Measurements from ENCODE around the gene HLA-DPA1. TPM values are rescaled to one million over a fixed set of nuclear protein-coding genes. Genes with fewer than 3 reads are reported as not detected.

Gene HLA-DPA1
- total RNA-seq, 6 experiments from 2014 or later, result 0.94 to 3.8 (median 1.9) TPM

DNA sequence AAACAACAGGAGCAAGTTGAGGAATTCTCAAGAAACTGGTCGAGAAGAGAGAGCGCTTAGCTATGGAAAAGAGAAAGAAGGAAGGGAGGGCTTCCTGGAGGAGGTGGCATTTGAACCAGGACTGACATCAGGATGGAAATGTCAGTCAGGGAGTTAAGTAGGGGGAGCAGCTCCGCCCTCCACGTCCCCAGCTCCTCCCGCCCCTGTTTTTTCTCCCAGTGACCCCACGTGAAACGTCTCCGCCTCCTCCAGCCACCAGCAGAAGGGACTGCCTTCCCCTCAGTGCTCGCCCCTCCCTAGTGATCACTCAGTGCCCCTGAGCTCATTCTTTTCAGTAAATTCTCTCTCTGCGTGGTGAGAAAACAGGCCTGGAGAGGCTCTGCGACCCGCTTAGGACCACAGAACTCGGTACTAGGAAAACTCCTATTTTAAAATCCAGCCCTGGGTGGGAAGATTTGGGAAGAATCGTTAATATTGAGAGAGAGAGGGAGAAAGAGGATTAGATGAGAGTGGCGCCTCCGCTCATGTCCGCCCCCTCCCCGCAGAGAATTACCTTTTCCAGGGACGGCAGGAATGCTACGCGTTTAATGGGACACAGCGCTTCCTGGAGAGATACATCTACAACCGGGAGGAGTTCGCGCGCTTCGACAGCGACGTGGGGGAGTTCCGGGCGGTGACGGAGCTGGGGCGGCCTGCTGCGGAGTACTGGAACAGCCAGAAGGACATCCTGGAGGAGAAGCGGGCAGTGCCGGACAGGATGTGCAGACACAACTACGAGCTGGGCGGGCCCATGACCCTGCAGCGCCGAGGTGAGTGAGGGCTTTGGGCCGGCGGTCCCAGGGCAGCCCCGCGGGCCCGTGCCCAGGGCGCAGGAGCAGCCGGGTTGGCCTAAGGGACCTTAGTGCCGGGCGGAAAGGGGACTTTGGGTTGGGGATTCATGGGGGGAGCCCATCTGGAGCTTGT, 7.0 kb upstream of the HLA-DPA1 start:
- Mint-ChIP-seq H3K27me3 (ENCODE audit: insufficient read depth) (peaks cover 38% of the 10 kb centered on the region), H3K4me1 (ENCODE audit: low read depth) (peaks cover 7% of the 10 kb centered on the region), H3K4me3 (peak overlapping the region; percentile 82), H3K9me3 (no peaks in the 10 kb centered on the region), H3K27ac (peak overlapping the region; percentile 50), H3K36me3 (ENCODE audit: low read depth) (no peaks in the 10 kb centered on the region)
- DNase-seq, result peak; percentile 7
- TF ChIP-seq, protein P1, sequence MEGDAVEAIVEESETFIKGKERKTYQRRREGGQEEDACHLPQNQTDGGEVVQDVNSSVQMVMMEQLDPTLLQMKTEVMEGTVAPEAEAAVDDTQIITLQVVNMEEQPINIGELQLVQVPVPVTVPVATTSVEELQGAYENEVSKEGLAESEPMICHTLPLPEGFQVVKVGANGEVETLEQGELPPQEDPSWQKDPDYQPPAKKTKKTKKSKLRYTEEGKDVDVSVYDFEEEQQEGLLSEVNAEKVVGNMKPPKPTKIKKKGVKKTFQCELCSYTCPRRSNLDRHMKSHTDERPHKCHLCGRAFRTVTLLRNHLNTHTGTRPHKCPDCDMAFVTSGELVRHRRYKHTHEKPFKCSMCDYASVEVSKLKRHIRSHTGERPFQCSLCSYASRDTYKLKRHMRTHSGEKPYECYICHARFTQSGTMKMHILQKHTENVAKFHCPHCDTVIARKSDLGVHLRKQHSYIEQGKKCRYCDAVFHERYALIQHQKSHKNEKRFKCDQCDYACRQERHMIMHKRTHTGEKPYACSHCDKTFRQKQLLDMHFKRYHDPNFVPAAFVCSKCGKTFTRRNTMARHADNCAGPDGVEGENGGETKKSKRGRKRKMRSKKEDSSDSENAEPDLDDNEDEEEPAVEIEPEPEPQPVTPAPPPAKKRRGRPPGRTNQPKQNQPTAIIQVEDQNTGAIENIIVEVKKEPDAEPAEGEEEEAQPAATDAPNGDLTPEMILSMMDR (IDR thresholded peaks at IDR 0.05), result no peak

DNA sequence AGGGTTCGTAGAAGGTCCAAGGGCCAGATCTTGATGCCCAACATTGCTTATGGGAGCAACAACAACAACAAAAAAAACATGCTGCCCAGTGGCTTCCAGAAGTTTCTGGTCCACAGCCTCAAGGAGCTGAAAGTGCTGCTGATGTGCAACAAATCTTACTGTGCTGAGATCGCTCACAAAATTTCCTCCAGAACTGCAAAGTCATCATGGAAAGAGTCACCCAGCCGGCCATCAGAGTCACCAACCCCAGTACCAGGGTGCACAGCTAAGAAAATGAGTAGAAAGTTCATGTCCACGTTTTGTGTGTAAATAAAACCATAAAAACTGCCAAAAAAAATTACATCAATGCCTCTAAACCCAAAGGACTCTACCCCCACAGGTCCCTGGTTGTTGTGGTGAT, 6.1 kb upstream of the HLA-DPA1 start:
- peaks cover 7% of the 10 kb centered on the region for H3K4me1 Mint-ChIP-seq (ENCODE audit: low read depth)
- peaks cover 36% of the 10 kb centered on the region for H3K27me3 Mint-ChIP-seq (ENCODE audit: insufficient read depth)
- H3K4me3 Mint-ChIP-seq, result no peak overlapping the region
- H3K27ac Mint-ChIP-seq, result no peak overlapping the region
- TF ChIP-seq, protein P1 (IDR thresholded peaks at IDR 0.05), result no peak
- H3K36me3 Mint-ChIP-seq (ENCODE audit: low read depth), result no peaks in the 10 kb centered on the region
- no peak for DNase-seq
- H3K9me3 Mint-ChIP-seq, result no peaks in the 10 kb centered on the region

DNA sequence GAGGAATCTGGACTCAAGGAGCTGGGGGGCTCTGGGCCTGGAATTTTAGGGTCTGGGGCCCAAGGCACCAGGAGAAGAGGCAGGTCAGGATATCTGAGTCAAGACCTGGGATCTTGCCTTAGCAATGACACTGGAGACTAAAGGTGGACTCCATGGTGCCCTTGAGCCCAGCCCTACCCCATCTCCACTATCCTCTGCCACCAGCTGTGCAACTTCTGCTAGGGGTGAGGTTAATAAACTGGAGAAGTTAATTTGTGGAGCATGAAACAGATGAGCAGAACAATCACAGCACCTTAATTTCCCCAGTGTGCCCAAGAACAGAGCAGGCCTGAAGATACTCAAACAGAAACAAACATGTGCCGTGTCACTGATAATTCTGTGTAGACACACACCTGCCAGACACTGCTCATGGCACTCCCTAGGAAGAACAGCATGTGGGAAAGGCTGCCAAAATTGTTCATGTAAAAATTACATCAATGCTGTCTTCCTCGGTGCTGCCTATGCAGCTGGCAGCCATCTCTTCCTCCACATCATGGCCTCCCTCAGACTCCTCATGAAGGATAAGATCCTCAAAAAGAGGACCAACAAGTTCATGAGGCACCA, 5.6 kb upstream of the HLA-DPA1 start:
- peaks cover 7% of the 10 kb centered on the region for H3K4me1 Mint-ChIP-seq (ENCODE audit: low read depth)
- no peak overlapping the region for H3K4me3 Mint-ChIP-seq
- H3K36me3 Mint-ChIP-seq (ENCODE audit: low read depth), result no peaks in the 10 kb centered on the region
- H3K27me3 Mint-ChIP-seq (ENCODE audit: insufficient read depth), result peaks cover 34% of the 10 kb centered on the region
- H3K9me3 Mint-ChIP-seq, result no peaks in the 10 kb centered on the region
- DNase-seq, result no peak
- no peak overlapping the region for H3K27ac Mint-ChIP-seq
- TF ChIP-seq, protein P1 (IDR thresholded peaks at IDR 0.05), result no peak

DNA sequence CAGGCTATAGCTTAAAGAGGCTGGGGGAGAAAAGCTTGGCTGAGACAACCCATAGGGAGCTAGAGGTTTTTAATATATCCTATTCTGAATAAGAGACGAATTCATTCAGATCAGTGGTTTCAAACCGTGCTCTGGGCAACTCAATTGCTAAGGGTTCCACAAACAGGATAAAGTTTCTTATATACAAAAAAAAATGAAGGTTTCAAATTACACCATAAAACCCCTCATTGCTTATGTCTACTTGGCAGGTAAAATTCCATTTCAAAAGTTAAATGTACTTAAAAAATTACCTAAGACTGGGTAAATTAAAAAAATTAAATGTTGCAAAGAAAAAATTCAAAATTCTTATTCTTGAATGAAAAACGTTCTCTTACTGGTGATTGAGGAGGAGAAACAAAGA, 5.0 kb upstream of the HLA-DPA1 start:
- Mint-ChIP-seq H3K27ac (no peak overlapping the region), H3K27me3 (ENCODE audit: insufficient read depth) (peaks cover 34% of the 10 kb centered on the region), H3K9me3 (no peaks in the 10 kb centered on the region), H3K4me3 (no peak overlapping the region), H3K36me3 (ENCODE audit: low read depth) (no peaks in the 10 kb centered on the region), H3K4me1 (ENCODE audit: low read depth) (peaks cover 7% of the 10 kb centered on the region)
- TF ChIP-seq, protein P1 (IDR thresholded peaks at IDR 0.05), result no peak
- DNase-seq, result no peak

DNA sequence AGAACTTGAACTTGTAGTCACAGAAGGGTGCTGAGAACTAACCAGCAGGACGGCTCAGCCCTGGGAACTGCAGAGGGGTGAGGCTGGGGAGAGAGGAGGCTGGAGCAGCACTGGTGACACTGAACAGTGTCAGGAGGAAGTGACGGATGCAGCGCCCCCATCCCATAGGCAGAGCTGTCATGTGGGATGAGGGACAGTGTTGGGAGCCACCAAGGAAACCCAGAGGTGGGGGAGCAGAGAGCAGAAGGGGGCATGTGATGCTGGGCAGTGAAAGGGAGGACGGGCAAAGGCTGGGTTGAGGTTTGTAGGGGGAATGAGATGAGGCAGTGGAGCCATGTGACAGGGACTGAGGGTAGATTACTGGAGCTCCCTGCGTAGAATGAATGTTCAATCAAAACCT, 4.5 kb upstream of the HLA-DPA1 start:
- H3K9me3 Mint-ChIP-seq, result no peaks in the 10 kb centered on the region
- no peak for DNase-seq
- no peak overlapping the region for H3K4me3 Mint-ChIP-seq
- TF ChIP-seq, protein P1 (IDR thresholded peaks at IDR 0.05), result no peak
- no peaks in the 10 kb centered on the region for H3K36me3 Mint-ChIP-seq (ENCODE audit: low read depth)
- H3K27me3 Mint-ChIP-seq (ENCODE audit: insufficient read depth), result peaks cover 35% of the 10 kb centered on the region
- peaks cover 7% of the 10 kb centered on the region for H3K4me1 Mint-ChIP-seq (ENCODE audit: low read depth)
- H3K27ac Mint-ChIP-seq, result no peak overlapping the region

Measured in HFFc6 (cell line).